ENCODE results near the gene NACC1.

DNA sequence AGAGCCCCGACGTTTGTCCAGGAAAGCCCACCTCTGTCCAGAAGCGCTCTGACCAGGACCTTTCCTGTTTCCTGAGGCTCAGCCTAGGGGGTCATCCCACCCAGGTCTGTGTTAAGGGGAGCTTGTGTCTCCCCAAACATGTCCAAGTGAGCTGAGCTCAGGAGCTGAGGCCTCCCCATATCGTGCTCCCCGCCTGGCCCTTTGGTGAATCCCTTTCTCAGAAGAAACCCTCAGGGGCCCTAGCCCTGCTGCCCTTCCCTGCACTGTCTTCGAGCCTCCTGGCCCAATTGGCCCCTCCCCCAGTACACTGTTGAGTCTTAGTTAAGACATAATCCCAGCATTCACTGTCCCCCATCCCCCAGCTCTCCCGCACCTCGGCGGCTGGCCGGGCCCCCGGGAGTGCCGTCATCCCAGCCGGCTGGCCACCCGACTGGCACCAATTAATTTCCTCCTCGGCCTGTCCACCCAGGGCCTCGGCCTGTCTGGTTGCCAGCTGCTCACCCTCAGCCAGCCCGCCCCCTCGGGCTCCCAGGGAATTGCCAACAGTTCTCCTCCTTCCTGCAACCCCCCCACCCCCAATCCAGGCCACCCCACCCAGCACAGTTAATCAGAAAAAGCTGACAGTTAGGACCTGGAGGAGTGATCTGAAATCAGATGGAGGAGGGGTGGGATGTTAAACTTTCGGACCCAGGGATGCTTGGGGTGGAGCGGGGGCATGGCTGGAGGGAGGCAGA lies 45.7 kb downstream of the NACC1 start:
- TF ChIP-seq, protein P1, sequence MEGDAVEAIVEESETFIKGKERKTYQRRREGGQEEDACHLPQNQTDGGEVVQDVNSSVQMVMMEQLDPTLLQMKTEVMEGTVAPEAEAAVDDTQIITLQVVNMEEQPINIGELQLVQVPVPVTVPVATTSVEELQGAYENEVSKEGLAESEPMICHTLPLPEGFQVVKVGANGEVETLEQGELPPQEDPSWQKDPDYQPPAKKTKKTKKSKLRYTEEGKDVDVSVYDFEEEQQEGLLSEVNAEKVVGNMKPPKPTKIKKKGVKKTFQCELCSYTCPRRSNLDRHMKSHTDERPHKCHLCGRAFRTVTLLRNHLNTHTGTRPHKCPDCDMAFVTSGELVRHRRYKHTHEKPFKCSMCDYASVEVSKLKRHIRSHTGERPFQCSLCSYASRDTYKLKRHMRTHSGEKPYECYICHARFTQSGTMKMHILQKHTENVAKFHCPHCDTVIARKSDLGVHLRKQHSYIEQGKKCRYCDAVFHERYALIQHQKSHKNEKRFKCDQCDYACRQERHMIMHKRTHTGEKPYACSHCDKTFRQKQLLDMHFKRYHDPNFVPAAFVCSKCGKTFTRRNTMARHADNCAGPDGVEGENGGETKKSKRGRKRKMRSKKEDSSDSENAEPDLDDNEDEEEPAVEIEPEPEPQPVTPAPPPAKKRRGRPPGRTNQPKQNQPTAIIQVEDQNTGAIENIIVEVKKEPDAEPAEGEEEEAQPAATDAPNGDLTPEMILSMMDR (IDR thresholded peaks at IDR 0.05) = no peak
- peak in 1 of 2 donors; percentile 40 for TF ChIP-seq POLR2A (IDR thresholded peaks at IDR 0.05)

Data from adrenal gland (tissue), 5 donors.